WTC11 (cell line): Measurements from ENCODE around the gene RPL23.

Experiments
- ATF3 ChIP-seq: sonication (generic); formaldehyde crosslinking; conservative IDR thresholded peaks from 2 replicates; pipeline ENCODE4 v1.8.1; 2022; ENCODE audit warnings: mild to moderate bottlenecking, missing genetic modification reagents
- CREB1 ChIP-seq: sonication (generic); formaldehyde crosslinking; IDR thresholded peaks from 2 replicates; pipeline ENCODE4 v1.8.0; 2023; ENCODE audit warnings: mild to moderate bottlenecking, missing genetic modification reagents
- CTCF ChIP-seq: fragments of 200-600 bp; IDR thresholded peaks from 2 replicates; pipeline ENCODE4 v1.8.0; 2022; ENCODE audit warnings: antibody characterized with exemption
- ETV6 ChIP-seq: sonication (generic); formaldehyde crosslinking; IDR thresholded peaks from 2 replicates; pipeline ENCODE4 v1.8.1; 2022; ENCODE audit warnings: mild to moderate bottlenecking, missing genetic modification reagents
- GABPB1 ChIP-seq: sonication (generic); formaldehyde crosslinking; IDR thresholded peaks from 2 replicates; pipeline ENCODE4 v1.8.1; 2023; ENCODE audit warnings: mild to moderate bottlenecking, missing genetic modification reagents
- MAX ChIP-seq: sonication (generic); formaldehyde crosslinking; IDR thresholded peaks from 2 replicates; pipeline ENCODE4 v1.8.0; 2022; ENCODE audit warnings: mild to moderate bottlenecking, missing genetic modification reagents
- RELA ChIP-seq: sonication (generic); formaldehyde crosslinking; IDR thresholded peaks from 2 replicates; pipeline ENCODE4 v1.8.1; 2022; ENCODE audit warnings: missing genetic modification reagents, mild to moderate bottlenecking, borderline replicate concordance
- SP1 ChIP-seq: sonication (generic); formaldehyde crosslinking; conservative IDR thresholded peaks from 2 replicates; pipeline ENCODE4 v1.8.1; 2022; ENCODE audit warnings: missing genetic modification reagents
- USF2 ChIP-seq: sonication (generic); formaldehyde crosslinking; IDR thresholded peaks from 2 replicates; pipeline ENCODE4 v1.8.1; 2023; ENCODE audit warnings: mild to moderate bottlenecking, missing genetic modification reagents, moderate library complexity
- ZNF263 ChIP-seq: sonication (generic); formaldehyde crosslinking; IDR thresholded peaks from 2 replicates; pipeline ENCODE4 v1.8.1; 2022; ENCODE audit warnings: low read depth, mild to moderate bottlenecking, moderate library complexity, missing genetic modification reagents

GRCh38 chr17:38896346-38896954 is 42.9 kb upstream of the RPL23 start:
- no peak for TF ChIP-seq ZNF263 (CRISPR knock-in tag)
- TF ChIP-seq SP1: no peak
- TF ChIP-seq USF2 (CRISPR knock-in tag): no peak
- no peak for TF ChIP-seq CTCF
- no peak for TF ChIP-seq ATF3
- TF ChIP-seq RELA: no peak
- no peak for TF ChIP-seq GABPB1
- no peak for TF ChIP-seq CREB1 (CRISPR knock-in tag)
- no peak for TF ChIP-seq ETV6 (CRISPR knock-in tag)
- TF ChIP-seq MAX (CRISPR knock-in tag): no peak
